C1 segment of cervical spinal cord (tissue), 14 donors: Measurements from ENCODE around the gene STRN4.
A peak's percentile ranks its signal among the peaks of the same experiment; 100 is the strongest.

Experiments
- DNase-seq, 14 donors: peaks; one replicate each; lab custom pipeline; 2025; lab: John Stamatoyannopoulos, UW

STRN4 gene

DNA sequence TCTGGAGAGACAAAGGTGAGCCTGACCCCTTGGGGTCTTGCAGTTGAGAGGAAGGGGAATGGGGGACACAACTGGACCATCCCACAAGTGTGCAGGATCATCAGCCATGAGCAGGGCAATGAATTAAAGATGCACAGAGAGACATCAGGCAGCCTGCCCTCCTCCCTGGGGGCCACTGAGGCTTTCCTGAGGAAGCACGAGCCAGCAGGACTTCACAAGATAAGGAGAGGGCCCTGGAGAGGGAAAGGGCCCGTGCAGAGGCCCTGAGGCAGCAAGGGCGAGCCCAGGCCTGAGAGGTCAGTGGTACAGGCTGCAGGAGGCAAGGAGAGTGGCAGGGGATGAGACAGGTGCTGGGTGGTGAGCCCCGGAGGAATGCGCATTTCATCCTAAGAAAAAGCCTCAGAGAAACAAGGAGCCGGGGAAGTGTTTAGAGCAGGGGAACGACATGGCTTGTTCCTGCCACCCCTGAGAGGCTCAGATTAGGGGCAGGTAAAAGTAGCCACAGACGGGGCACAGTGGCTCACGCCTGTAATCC is 20.3 kb downstream of the STRN4 start:
- no peak for DNase-seq

DNA sequence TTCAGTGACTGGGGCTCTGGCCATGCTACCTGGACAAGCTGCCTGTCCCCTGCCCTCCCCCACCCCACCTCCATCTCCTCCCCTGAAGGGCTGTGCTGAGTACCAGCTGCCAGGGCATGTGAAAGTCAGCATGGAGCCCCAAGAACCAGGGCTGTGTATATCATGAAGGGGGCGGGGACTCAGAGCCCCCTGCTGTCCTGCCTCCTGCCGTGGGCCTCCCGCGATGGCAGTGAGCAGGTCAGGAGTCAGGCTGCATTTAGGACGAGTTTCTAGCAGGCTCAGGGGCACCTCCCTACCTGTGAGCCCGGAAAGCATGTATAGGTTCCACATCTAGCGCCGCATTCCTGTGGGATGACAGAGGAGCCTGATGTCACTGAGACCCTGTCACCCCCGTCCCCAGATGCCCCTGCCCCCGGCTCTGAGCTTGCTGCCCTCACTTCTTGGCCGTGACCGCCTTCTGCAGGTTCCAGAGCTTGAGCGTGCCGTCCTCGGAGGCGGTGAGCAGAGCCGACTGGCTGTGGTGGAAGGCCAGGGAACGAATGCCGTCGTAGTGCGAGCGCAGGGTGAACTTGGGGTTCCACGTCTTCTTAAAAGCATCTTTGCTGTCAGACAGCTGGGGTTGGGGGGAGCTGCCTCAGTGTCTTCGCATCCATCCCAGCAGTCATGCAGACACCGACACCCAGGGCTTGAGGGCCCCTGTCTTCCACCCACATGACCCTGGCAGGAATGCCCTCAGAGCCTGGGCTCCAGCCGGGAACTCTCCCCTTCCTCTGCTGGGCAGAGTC is 21.0 kb downstream of the STRN4 start:
- no peak for DNase-seq

DNA sequence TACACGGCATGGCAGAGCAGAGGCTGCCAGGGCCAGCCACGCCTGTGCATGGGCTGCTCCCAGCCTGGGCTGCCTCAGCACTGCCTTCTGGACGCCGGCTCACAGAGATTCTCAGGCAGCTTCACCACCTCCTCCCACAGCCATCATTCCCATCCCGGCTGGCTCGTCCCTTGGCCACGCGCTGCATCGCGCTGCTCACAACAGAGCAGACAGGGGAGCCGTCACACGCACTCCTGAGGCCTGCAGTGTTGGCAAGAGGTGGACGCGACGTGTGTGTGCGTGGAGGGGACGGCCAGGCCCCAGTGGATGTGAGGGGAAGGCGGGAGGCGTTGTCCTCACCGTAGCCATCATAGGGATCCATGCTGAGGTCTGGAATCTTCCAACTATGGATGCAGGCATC is 21.8 kb downstream of the STRN4 start:
- DNase-seq, result no peak

DNA sequence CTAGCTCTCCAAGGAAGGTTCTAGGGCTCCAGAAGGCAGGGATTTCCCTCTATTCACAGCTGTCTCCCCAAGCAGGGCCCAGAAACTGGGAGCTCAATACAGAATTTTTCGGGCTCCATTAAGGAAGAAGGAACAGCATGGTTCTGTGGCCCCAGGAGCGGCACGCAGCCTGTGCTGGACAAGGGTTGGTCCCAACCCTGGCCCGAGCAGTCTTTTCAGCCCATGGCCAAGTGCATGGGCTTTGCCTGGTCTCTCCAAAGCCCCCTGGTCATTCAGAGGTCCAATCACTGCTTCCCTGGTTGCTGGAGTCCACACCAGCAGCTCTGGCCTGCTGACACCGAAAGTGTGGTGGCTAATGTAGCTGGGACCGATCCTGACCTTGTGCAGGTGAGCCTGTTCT is 22.8 kb downstream of the STRN4 start:
- DNase-seq, result no peak

DNA sequence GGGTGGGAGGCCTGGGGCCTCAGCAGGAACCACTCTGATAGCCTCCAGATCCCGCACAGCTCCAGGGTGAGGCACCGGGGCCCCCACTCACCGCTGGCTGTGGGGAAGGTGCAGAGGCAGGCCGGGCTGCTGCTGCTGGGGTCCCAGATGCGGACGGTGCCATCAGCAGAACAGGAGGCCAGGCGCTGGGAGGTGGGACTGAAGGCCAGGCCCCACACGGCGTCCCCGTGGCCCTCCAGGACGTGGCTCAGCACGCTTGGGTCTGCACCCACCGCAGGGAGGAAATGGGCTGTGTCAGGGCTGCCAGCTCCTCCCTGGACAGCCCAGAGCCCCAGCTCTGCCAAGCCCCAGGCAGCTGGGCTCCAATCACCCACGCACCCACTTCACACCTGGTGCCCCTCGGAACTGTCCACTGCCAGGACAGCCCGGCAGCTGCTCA is 23.2 kb downstream of the STRN4 start:
- no peak for DNase-seq

DNA sequence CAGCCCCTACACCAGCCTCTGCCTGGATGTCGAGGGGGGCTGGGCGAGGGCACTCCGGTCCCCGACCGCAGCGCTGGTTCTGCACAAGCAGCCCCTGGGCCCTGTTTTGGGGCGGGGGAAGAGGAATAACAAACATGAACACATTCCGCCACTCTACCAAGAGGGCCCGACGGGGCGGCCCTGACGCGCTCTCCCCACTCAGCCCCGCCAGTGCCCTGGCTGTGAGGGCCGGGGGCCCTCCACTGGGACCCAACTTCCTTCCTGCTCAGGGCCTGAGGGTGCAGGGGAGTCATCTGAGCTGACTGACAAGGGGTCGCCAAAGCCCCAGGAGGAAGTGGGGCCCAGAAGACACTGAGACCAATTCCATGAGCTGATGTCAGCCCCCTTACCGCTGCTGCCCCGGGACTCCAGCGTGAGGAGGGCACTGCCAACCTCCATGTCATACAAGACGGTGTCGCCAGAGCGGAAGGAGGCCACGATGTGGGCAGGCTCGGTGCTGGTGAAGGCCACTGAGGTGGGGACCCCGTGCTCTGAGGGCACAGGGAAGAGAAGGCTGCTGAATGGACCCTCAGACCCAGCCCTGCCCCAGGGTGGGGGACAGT is 23.7 kb downstream of the STRN4 start:
- no peak for DNase-seq

DNA sequence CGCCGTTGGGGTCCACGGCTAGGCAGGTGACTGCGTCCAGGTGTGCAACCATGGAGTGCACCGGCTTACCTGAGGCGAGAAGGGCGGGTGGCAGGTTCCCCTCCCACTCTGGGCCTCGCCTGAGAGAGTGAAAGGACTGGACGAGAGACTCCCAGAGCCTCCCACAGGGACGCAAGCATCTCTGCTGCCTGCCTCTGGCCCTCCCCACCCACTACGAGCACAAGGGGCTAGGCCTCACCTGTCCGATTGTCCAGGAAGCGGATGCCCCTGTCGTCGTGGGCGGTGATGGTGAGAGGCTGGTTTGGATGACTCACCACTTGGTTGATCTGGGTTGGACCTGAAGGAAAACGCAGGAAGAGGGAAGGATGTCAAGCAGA is 24.3 kb downstream of the STRN4 start:
- DNase-seq, result no peak

DNA sequence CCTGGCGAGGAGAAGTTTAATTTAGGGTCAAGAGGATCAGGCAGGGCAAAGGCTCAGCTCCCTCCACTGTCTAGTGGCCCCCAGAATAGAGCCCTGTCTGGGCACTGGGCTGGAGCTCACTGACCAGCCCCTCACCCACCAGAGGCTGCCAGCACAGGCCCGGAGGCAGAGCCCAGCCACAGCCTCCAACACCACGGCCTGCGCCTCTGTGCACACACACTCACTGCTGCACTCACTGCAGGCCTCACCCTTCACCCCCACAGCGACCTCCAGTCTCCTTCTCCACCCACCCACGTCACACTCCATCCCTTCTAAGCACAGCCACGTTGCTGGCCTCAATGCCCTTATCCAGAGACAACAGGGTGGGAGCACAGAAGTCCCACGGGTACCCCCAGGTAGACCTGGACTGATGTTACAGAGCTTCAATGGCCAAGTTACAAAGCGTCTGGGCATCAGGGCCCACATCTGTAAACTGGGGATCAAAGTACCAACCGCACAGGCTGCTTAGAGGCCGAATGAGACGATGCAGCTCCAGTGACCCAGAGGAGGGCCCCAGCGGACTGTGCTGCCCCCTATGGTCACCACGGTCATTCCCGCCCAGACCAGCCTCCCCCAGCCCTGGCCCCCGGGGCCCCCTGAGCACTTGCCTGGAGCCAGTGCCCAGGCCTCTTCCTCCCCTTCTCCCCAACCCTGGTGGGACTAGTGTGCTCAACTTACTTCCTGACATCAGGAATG is 24.8 kb downstream of the STRN4 start:
- no peak for DNase-seq

DNA sequence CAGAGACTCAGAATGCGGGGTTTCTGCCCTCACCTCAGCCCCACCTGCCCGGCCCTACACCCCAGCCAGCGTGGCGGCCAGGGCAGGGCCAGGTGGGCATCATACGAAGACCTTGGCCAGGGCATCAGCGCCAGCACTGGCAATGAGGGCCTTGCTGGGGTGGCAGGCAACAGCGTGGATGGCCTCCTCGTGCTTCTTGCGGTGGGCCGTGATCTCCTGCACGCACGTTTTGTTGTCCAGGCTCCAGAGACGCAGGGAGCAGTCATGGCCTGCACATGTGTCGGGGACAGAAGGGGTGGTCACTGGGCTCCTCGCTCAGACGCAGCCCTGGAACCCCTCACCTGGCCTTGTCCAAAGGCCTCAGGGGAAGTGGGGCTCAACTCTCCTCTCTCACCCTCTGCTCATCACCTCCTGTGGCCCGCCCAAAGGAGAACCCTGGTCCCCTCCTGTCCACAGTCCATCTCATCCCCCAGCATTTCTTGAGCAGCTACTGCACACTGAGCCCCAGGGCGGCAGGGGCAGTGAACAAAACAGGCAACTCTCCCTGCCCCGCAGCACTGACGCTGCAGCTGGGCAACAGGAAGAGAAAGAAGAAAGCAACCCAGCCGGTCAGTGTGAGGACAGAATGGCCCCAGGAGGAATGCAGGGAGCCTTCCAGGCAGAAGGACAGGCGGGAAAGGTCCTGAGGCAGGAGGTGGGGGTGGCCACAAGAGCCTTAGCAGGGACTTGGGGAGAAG is 25.6 kb downstream of the STRN4 start:
- DNase-seq, result no peak

DNA sequence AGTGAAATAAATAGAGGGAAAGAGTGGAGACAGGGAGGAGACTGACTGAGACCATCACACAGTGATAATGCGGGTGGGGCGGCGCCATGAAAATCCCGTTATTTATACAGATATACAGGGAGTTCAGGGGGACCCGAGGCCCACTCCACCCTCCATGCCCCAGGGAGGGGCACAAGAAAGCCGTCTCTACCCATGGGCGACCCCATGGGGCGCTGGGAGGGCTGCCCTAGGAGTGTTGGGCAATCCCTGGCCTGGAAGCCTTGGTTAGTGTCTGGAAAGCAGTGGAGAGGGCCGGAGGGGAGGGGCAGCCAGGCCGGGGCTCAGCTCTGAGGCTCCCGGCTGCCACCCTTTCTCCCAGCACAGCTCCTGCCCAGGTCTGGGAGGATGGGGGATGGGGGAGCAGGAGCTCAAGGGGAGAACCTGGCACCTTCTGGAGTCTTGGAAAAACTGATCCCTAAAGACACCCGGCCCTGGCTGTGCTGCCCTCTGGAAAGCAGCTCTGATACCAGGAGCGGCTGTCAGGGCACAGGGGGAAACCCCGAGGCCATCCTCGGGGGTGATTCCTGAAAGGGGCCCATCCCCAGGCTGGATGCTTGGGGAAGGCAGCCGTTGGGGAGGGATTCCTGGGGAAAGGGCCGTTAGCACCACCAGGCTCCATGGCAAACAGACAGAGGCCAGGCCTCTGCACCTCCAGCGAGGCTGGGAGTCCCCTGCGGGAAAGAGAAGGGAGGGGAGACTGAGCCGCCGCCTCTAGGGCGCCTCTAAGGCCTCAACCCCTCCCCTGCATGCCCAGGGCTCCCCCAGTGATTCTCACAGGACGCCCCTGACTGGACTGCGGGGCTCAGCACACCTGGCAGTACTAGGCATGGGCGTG is 26.4 kb downstream of the STRN4 start:
- no peak for DNase-seq

DNA sequence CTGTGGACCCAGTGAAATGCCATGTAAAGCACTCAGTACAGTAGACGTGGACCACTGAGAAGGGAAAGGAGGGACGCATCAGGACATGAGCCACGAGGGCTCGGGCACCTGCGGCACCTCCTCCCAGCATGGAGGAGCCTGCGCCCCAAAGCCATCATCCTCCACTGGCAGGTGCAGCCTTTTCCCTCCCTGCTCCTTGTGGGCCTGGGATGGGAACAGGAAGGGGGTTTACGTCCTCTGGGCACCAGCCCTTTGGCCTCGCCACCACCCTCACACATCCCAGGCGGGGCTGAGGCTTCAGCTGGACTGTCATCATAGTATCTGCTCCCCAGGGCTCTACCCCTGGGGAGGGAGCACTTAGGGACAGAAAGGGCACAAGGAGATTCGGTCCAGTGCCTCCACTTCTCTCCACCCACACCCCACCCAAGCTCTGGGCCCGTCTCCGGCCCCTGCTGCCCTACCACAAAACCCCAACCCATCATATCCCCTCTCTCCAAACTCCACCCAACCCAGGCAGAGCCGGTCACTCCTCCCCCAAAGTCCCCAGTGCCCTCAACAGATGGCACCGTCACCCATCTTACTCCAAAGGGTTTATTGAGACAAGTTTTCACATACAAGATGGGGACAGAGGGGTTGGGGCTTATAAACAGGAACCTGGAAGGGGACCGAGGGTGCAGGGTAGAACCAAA is 27.2 kb downstream of the STRN4 start:
- no peak for DNase-seq

DNA sequence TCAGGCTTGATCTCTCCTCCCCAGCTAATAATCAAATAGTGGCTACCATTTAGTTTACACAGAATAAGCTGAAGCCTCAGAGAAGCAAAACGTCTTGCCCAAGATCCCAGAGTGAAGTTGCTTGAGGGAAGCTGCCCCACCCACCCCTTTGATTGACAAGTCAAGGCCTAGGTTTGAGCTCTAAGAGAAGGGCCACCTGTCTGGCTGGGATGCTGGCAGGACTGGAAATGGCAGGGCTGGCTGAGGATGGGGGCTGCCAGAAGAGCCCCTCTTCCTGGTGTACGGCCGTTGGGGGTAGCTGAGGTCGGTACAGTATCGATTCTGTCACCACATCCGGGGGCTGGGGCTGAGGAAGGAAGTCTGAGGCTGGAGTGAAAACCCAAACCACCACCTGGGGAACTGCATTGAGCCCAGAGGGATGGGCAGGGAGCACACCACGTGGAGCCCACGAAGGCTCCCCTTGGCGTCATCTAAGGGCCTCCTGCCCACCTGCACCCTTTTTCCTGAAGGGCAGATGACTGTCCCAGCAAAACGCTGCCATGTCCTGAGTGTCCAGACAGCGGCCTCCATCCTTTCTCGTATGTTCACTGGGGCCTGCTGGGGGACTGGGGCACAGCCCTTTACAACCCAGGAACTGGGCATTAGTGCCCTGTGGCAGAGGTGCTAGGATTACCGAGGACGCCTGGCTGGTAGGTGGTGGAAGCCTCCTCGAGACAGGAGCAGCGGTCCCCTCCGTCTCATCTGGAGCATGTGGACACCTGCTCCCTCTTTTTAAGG is 27.9 kb downstream of the STRN4 start:
- peak in 2 of 14 donors; percentile 21 to 24 for DNase-seq

DNA sequence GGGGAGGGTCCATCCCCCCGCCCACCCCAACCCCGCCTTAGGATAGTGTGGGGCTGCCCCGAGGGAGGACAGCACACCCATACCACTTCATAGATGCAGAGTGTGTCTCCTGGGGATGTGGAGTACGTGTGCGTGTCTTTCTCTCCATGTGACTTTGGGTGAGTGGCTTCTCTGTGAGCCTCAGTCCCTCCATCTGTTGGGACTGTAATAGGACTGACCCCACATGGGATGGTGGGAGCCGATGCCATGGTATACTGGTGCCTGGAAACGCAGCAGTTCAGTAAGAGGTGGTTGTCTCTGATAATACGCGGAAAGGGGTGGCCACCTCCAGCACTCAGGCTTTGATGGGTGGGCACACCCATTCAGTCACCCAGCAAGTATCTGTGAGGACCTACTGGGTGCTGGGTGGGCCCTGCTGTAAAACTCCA is 28.5 kb downstream of the STRN4 start:
- DNase-seq, result no peak

DNA sequence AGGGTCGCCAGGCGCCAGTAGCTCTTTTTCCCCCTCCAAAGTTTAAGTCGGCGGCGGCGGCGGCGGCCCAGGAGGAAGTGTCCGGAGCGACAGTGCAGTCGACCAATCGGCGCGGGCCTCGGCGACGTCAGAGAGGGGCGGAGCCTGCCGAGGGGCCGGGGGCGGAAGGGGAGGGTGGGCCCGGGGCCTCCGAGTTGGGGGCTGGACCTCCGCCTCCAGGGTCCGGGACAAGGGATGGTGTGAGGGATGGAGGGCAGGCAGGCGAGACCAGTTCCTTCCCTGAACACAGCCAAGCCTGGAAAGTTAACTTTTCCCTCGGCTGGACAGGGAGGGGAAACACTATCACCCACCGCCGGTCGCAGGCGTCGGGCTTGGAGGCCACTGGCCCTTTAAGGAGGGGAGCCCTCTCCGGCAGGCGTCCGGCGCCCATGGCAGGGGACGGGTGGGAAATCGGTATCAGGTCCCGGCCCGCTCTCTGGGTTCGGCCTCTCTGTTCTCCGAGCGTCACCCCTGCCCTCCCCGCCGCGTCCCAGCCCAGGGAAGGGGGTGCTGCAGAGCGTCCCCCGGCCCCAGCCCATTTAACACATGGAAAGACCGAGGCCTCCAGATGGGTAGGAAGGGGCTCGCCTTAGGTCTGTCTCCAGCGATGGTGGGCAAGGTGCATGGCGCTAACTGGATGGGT is 29.1 kb downstream of the STRN4 start, which contains the start of gene PRKD2:
Gene PRKD2 (minus strand): TSS at position 81 of the 682 bp plus-strand sequence. CDS start 744 bp downstream, outside the sequence.
- peak in 12 of 14 donors; percentile 28 to 88 (median 68) for DNase-seq

DNA sequence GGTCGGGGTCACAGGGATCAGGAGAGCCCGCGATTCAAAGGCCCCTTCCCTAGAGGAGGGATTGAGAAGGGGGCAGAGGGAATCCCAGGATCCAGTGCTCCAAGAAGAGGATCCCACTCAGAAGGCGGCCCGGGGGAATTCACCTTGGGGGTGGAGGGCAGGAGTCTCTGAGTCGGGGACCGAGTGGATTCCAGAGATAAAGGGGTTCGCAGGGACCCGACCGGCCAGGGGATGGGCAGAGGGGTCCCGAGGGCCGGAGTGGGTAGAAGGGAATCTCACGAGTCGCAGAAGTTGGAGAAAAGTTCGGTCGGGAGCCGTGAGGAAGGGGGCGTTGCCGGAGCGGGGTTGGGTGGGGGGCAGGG is 29.6 kb downstream of the STRN4 start:
- DNase-seq, result peak in 1 of 14 donors; percentile 70

DNA sequence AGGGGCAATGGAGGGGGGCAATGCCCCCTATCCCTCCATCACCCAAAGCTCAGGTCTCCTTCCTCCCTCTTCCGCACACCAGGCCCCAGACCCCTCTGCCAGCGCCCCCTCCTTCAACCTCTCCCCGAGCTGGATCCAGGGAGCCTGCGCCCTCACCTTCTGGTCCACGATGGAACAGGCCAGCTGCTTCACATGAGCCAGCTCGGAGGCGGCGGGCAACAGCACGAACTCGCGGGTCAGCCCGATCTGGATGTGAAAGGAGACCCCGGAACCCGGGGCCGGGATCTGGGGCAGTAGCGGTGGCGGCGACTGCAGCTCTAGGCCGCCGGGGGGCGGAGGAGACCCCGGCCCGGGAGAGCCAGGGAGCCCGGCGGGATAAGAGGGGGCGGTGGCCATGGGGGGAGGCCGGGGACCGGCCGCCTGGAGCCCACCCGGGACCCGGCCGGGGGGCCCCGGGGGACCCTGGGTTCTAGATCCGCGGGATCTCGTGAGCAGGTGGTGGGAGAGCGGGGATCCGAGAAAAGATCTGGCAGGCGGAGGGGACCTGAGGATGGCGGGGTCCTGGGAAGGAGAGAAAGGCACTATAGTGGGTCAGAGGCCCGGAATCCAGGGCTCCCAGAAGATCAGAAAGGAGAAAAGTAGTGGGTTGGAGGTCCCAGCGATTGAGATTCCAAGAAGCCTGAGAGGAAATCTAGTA is 30.1 kb downstream of the STRN4 start:
- no peak for DNase-seq

DNA sequence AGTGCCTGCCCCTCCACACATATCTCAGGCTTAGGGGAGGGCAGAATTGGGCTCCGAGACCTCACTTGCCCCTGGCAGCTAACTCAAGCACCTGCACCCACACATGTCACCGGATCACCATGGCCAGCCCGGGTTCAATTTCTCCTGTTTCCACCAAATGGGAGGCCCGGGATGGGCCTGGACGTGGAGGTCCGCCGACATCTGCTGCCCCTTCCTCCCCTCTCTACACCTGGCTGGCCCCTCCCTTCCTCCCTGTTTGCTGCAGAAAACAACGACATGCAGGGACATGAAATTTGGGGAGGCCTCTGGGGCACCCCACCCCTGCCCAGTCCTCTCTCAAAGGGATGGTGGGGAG is 30.7 kb downstream of the STRN4 start:
- no peak for DNase-seq
